GM12875 (cell line): ENCODE measurements around the gene TMEM209.
"Not testable (repeated sequence)": the region's sequence is repeated elsewhere in the genome, so short reads cannot be mapped to it uniquely, and the experiment has no call there.

Experiments
- H3K4me3 ChIP-seq: one replicate; pipeline ENCODE4 v1.5.1; 2011; ENCODE audit warnings: low read depth, low read length, control low read depth
- TF ChIP-seq, protein P1 (sequence below): IDR thresholded peaks from 2 replicates; pipeline ENCODE4 v1.5.1; 2011; ENCODE audit warnings: low read depth, mild to moderate bottlenecking, control low read depth, inconsistent platforms, low read length, moderate library complexity, borderline replicate concordance; ENCODE audit not compliant: insufficient read depth

The TMEM209 gene

GRCh38 chr7:130205084-130205947 is at the start of gene TMEM209:
Gene TMEM209 (minus strand): TSS chr7:130205406. CDS start chr7:130205375, 31 bp downstream.
- TF ChIP-seq, protein P1, sequence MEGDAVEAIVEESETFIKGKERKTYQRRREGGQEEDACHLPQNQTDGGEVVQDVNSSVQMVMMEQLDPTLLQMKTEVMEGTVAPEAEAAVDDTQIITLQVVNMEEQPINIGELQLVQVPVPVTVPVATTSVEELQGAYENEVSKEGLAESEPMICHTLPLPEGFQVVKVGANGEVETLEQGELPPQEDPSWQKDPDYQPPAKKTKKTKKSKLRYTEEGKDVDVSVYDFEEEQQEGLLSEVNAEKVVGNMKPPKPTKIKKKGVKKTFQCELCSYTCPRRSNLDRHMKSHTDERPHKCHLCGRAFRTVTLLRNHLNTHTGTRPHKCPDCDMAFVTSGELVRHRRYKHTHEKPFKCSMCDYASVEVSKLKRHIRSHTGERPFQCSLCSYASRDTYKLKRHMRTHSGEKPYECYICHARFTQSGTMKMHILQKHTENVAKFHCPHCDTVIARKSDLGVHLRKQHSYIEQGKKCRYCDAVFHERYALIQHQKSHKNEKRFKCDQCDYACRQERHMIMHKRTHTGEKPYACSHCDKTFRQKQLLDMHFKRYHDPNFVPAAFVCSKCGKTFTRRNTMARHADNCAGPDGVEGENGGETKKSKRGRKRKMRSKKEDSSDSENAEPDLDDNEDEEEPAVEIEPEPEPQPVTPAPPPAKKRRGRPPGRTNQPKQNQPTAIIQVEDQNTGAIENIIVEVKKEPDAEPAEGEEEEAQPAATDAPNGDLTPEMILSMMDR, result no peak
- peak within 1 kb of the TSS; percentile 88 for H3K4me3 ChIP-seq

DNA sequence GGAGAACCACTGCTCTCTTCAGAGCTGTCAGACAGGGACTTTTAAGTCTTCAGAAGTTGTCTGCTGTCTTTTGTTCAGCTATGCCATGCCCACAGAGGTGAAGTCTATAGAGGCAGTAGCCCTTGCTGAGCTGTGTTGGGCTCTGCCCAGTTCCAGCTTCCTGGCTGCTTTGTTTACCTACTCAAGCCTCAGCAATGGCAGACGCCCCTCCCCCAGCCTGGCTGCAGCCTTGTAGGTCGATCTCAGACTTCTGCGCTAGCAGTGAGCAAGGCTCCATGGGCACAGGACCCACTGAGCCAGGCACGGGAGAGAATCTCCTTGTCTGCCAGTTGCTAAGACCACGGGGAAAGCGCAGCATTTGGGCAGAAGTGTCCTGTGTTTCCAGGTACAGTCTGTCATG is 49.3 kb upstream of the TMEM209 start:
- TF ChIP-seq, protein P1, result no peak
- no peak overlapping the region for H3K4me3 ChIP-seq

GRCh38 chr7:130249626-130250025 is 44.4 kb upstream of the TMEM209 start:
- H3K4me3 ChIP-seq, result not testable (repeated sequence)

DNA sequence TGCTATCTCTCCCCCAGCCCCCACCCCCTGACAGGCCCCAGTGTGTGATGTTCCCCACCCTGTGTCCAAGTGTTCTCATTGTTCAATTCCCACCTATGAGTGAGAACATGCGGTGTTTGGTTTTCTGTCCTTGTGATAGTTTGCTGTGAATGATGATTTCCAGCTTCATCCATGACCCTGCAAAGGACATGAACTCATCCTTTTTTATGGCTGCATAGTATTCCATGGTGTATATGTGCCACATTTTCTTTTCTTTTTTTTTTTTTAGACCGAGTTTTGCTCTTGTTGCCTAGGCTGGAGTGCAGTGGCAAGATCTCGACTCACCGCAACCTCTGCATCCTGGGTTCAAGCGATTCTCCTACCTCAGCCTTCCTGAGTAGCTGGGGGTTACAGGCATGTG is 43.6 kb upstream of the TMEM209 start:
- H3K4me3 ChIP-seq, result not testable (repeated sequence)

DNA sequence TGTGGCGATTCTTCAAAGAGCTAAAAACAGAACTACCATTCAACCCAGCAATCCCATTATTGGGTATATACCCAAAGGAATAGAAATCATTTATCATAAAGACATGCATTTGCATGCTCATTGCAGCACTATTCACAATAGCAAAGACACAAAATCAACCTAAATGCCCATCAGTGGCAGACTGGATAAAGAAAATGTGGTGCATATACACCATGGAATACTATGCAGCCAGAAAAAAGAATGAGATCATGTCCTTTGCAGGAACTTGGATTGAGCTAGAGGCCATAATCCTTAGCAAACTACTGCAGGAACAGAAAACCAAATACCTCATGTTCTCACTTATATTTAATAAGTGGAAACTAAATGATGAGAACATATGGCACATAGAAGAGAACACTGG is 41.3 kb upstream of the TMEM209 start:
- H3K4me3 ChIP-seq, result not testable (repeated sequence)

DNA sequence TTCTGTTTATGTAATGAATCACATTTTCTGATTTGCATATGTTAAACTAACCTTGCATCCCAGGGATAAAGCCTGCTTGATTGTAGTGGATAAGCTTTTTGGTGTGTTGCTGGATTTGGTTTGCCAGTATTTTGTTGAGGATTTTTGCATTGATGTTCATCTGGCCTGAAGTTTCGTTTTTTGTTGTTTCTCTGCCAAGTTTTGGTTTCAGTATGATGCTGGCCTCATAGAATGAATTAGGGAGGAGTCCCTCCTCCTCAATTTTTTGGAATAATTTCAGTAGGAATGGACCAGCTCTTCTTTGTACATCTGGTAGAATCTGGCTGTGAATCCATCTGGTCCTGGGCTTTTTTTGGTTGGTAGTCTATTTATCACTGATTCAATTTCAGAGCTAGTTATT is 38.3 kb upstream of the TMEM209 start:
- H3K4me3 ChIP-seq, result not testable (repeated sequence)

DNA sequence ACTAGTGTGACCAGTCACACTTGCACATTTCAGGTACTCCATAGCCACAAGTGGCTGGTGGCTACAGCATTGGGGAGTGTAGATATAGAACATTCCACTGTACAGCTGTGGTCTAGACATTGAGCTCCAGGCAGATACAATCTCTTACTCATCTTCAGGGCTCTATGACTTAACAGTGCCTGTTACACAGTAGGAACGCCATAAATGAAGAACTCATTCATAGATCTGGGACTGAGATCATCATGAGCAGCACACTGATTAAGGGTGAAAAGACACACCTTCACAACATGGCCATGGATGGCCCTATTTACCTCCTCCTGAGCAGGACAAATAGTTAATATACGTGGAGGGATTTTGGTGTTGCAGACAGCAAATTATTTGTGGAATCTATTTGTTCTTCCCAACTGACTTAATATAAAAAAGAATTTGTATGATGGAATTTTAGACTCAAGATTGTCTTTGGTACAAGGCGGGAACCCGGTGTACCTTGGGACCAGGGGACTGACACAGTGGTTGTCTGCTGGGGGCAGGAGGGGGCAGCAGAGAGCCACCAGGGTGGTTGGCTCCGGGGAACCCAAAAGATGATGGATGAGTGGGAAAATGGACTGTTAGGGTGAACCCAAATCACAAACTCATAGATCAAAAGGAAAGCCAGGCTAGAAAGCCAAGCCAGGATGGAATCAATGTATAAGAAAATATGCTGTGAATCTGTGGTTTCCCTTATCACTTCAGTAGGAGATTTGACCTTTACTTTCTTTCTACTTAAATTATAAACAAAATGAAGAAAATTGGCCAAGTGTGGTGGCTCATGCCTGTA is 37.2 kb upstream of the TMEM209 start:
- H3K4me3 ChIP-seq, result no peak overlapping the region
- TF ChIP-seq, protein P1, result peak; percentile 92

- H3K4me3 ChIP-seq, result no peak overlapping the region
- TF ChIP-seq, protein P1, result no peak
Observed at GRCh38 chr7:130240240-130240639, 35.0 kb upstream of the TMEM209 start.

DNA sequence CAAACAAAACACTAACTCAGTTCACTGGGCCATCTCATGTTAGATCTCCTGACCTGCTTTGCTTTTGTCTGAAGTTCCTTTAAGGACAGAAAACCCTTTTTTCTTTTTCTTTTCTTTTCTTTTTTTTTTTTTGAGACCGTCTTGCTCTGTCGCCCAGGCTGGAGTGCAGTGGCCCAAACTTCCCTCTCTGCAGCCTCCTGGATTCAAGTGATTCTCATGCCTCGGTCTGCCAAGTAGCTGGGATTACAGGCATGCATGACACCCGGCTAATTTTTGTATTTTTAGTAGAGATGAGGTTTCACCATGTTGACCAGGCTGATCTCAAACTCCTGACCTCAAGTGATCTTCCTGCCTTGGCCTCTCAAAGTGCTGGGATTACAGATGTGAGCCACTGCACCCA is 31.2 kb upstream of the TMEM209 start:
- H3K4me3 ChIP-seq, result not testable (repeated sequence)
